KMS-11 (cell line): ENCODE results near the gene DENND1A.

ENCODE experiments used
- H2AFZ ChIP-seq: fragments of 200-600 bp; sonication (generic); 2 replicates; pipeline ENCODE4 v1.6.1; 2016; ENCODE audit warnings: antibody characterized with exemption, mixed run types, low read depth
- H3K27ac ChIP-seq: fragments of 200-600 bp; sonication (generic); 2 replicates; pipeline ENCODE4 v1.6.1; 2016; ENCODE audit warnings: mild to moderate bottlenecking, mixed run types
- H3K27me3 ChIP-seq: fragments of 200-600 bp; sonication (generic); 2 replicates; pipeline ENCODE4 v1.6.1; 2017; ENCODE audit warnings: mild to moderate bottlenecking, low read depth, mixed run types, moderate library complexity; ENCODE audit not compliant: insufficient read depth
- H3K36me3 ChIP-seq: fragments of 200-600 bp; sonication (generic); 2 replicates; pipeline ENCODE4 v1.6.1; 2017; ENCODE audit warnings: mild to moderate bottlenecking, mixed run types; ENCODE audit not compliant: insufficient read depth
- H3K4me1 ChIP-seq: fragments of 200-600 bp; sonication (generic); 2 replicates; pipeline ENCODE4 v1.6.1; 2016; ENCODE audit warnings: mild to moderate bottlenecking, low read depth, mixed run types; ENCODE audit not compliant: poor library complexity, severe bottlenecking
- H3K4me2 ChIP-seq: fragments of 200-600 bp; sonication (generic); 2 replicates; pipeline ENCODE4 v1.7.0; 2016; ENCODE audit warnings: mild to moderate bottlenecking, mixed run types
- H3K4me3 ChIP-seq: fragments of 200-600 bp; sonication (generic); IDR thresholded peaks from 2 replicates; pipeline ENCODE4 v1.6.1; 2017; ENCODE audit warnings: low read depth, low read length, mixed read lengths; ENCODE audit not compliant: insufficient read depth
- H3K79me2 ChIP-seq: fragments of 200-600 bp; sonication (generic); 2 replicates; pipeline ENCODE4 v1.6.1; 2016; ENCODE audit warnings: low read depth, mixed run types; ENCODE audit not compliant: insufficient read depth
- H3K9ac ChIP-seq: fragments of 200-600 bp; sonication (generic); 2 replicates; pipeline ENCODE4 v1.6.1; 2016; ENCODE audit warnings: mild to moderate bottlenecking, mixed run types
- H4K20me1 ChIP-seq: fragments of 200-600 bp; sonication (generic); 2 replicates; pipeline ENCODE4 v1.6.1; 2016; ENCODE audit warnings: mild to moderate bottlenecking, mixed run types; ENCODE audit not compliant: insufficient read depth
- TF ChIP-seq, protein P1 (sequence below): fragments of 200-600 bp; sonication (generic); conservative IDR thresholded peaks from 2 replicates; pipeline ENCODE4 v1.6.1; 2017; ENCODE audit warnings: low read depth, mild to moderate bottlenecking, antibody characterized with exemption, low read length, moderate library complexity, mixed read lengths

Gene DENND1A

GRCh38 chr9:123336959-123337358 is 593.0 kb downstream of the DENND1A start:
- Histone ChIP-seq H4K20me1 (no peaks in the 10 kb centered on the region), H3K27ac (no peak overlapping the region), H2AFZ (no peak overlapping the region), H3K9ac (no peak overlapping the region), H3K27me3 (no peaks in the 10 kb centered on the region), H3K4me2 (no peak overlapping the region), H3K4me3 (no peak overlapping the region), H3K36me3 (no peaks in the 10 kb centered on the region), H3K4me1 (peaks cover 58% of the 10 kb centered on the region), H3K79me2 (no peaks in the 10 kb centered on the region)
- TF ChIP-seq, protein P1, sequence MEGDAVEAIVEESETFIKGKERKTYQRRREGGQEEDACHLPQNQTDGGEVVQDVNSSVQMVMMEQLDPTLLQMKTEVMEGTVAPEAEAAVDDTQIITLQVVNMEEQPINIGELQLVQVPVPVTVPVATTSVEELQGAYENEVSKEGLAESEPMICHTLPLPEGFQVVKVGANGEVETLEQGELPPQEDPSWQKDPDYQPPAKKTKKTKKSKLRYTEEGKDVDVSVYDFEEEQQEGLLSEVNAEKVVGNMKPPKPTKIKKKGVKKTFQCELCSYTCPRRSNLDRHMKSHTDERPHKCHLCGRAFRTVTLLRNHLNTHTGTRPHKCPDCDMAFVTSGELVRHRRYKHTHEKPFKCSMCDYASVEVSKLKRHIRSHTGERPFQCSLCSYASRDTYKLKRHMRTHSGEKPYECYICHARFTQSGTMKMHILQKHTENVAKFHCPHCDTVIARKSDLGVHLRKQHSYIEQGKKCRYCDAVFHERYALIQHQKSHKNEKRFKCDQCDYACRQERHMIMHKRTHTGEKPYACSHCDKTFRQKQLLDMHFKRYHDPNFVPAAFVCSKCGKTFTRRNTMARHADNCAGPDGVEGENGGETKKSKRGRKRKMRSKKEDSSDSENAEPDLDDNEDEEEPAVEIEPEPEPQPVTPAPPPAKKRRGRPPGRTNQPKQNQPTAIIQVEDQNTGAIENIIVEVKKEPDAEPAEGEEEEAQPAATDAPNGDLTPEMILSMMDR, result no peak

DNA sequence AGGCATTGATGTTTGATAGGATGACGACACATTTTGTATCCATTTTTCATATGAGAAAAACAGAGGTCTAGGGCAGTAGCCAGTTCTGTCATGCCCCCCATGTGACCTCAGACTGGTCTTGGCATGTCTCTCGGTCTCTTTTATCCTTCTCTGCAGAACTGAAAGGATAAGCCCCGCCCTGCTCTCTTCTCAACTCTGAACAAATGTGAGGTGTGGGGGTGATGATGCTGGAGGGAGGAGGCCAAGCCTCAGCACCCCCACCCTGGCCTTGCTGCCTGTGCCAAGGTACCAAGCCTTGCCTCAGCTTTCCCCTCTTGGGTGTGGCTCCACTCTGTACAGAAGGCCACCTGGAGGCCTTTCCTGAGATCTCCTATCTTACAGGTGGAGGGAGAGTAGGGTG is 593.5 kb downstream of the DENND1A start:
- TF ChIP-seq, protein P1, result no peak
- no peak overlapping the region for H3K9ac ChIP-seq
- no peak overlapping the region; the same call in 1 of the 2 replicates for H3K4me2 ChIP-seq
- no peak overlapping the region for H3K27ac ChIP-seq
- H3K27me3 ChIP-seq, result no peaks in the 10 kb centered on the region
- H3K4me3 ChIP-seq, result no peak overlapping the region
- no peaks in the 10 kb centered on the region for H3K79me2 ChIP-seq
- H2AFZ ChIP-seq, result no peak overlapping the region
- H3K36me3 ChIP-seq, result no peaks in the 10 kb centered on the region
- peaks cover 58% of the 10 kb centered on the region for H3K4me1 ChIP-seq
- H4K20me1 ChIP-seq, result no peaks in the 10 kb centered on the region

DNA sequence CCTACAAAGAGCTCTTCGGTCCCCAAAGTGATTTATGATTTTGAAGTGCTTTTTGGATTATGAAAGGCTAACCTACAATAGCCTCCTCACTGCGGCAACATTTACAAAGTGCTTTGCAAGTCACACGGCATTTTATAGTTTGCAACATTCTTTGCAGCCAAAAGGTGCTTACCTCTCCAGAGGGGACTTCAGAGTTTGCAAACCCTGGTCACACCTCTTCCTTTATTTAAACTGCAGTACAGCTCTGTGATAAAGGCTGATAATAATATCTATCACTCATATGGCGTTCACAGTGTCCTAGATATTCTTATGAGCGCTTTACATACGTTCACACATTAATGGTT is 594.0 kb downstream of the DENND1A start:
- Histone ChIP-seq H3K27me3 (no peaks in the 10 kb centered on the region), H3K4me2 (no peak overlapping the region; the same call in 1 of the 2 replicates), H4K20me1 (no peaks in the 10 kb centered on the region), H2AFZ (no peak overlapping the region), H3K27ac (no peak overlapping the region), H3K4me3 (no peak overlapping the region), H3K9ac (no peak overlapping the region), H3K4me1 (peaks cover 58% of the 10 kb centered on the region), H3K36me3 (no peaks in the 10 kb centered on the region), H3K79me2 (no peaks in the 10 kb centered on the region)
- TF ChIP-seq, protein P1, result no peak

- Histone ChIP-seq H3K4me1 (peaks cover 52% of the 10 kb centered on the region), H3K9ac (no peak overlapping the region), H2AFZ (no peak overlapping the region), H3K36me3 (no peaks in the 10 kb centered on the region), H3K79me2 (no peaks in the 10 kb centered on the region), H3K27ac (no peak overlapping the region), H3K4me2 (no peak overlapping the region; the same call in 1 of the 2 replicates), H3K4me3 (no peak overlapping the region), H3K27me3 (no peaks in the 10 kb centered on the region), H4K20me1 (no peaks in the 10 kb centered on the region)
- TF ChIP-seq, protein P1, result no peak
Measured at GRCh38 chr9:123335193-123335985, 594.5 kb downstream of the DENND1A start.
